GM19452 (cell line): ENCODE measurements around the gene TAC1.
"Not testable (repeated sequence)": the region's sequence is repeated elsewhere in the genome, so short reads cannot be mapped to it uniquely, and the experiment has no call there.

Source experiments
- ATAC-seq: cut with Tn5 transposase; IDR thresholded peaks from one replicate; pipeline ENCODE4 v1.9.1; 2021; ENCODE audit not compliant: unreplicated experiment

TAC1 gene, protein sequence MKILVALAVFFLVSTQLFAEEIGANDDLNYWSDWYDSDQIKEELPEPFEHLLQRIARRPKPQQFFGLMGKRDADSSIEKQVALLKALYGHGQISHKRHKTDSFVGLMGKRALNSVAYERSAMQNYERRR

DNA sequence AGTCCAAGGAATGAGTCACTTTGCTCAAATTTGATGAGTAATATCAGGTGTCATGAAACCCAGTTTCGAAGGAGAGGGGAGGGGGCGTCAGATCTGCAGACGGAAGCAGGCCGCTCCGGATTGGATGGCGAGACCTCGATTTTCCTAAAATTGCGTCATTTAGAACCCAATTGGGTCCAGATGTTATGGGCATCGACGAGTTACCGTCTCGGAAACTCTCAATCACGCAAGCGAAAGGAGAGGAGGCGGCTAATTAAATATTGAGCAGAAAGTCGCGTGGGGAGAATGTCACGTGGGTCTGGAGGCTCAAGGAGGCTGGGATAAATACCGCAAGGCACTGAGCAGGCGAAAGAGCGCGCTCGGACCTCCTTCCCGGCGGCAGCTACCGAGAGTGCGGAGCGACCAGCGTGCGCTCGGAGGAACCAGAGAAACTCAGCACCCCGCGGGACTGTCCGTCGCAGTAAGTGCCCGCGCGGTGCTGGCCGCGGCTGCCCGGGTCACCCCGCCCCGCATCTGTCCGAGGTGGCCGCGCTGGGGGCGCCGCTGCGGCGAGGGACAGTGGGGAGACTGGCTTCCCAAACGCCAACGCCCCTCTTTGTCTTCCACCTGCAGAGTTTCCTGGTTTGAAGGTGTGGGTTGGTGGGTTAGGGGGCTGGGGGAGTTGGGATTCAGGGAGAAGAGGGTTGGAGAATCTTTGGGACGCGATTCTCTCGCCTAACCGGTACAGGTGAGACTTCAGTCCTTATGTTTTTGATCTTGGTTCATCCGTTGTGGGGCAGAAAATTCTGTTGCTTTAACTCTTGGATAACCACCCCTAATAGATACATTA is at the start of gene TAC1:
Gene TAC1, plus strand, starts transcription at position 351 of the 829 bp plus-strand sequence. CDS start 527 bp downstream, outside the sequence.
- no peak for ATAC-seq

DNA sequence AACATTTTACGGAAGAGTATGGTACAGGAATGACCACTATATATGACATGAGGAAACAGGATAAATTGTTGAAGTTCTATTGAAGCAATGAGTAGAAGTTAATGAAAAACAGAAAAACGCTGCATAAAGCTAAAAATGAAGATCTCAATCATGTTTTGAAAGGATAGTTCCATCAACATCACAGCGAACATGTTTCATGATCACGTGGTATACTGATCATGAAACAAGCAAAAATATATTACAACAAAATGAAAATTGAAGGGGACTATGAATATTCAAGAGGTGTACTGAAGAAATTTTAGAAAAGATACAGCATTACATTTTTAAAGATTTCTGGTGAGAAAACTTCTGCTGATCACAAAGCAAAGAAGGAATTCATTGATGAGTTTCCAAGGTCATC is 45.9 kb upstream of the TAC1 start:
- ATAC-seq, result no peak

DNA sequence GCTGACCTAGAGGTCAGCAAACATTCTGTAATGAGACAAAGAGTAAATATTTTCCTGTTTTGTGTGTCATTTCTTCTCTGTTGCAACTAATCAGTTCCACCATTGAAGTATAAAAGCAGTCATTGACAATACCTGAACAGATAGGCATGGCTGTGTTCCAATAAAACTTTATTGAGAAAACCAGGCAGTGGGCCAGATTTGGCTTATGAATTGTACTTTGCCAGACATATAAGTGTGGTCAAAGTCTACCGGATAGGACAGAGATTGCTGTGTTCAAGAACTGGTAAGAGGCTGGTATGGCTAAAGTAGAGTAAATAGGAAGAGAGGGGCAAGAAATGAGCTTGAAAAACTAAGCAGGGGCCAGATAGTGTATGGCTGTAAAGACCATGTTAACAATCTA is 38.3 kb upstream of the TAC1 start:
- no peak for ATAC-seq

DNA sequence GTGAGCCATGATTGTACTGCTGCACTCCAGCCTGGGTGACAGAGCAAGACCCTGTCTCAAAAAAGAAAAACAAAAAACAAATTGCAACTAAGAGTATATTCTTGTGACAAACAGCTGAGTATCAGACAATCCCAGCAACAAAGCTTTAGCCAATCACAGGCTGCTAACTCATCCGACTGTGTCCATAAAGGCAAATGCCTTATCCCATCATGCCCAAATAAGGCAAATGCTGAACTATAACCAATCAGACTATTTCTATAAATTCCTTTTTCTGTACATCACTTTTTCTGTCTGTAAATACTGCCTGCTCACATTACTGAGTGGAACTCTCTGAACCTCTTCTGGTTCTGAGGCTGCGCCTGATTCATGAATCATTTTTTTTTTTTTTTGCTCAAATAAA is 37.5 kb upstream of the TAC1 start:
- no peak for ATAC-seq

DNA sequence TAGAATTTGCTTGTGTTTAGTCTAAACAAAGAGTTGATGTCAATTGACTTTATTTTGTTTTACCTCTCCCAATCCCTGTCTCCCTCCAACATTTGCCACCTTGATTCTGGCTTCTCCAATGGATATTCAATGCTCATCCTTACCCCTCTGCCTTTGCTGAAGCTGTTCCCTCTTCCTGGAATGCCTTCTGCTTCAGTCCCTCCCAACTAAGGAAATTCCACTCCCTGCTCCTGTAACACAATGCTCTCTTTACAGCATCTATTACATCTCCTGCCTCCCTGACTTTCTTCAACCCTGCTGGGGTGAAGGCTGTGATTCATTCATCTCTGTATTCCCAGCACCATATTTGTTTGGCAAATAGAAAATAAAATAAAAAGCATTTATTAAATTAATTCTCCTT is 34.5 kb upstream of the TAC1 start:
- ATAC-seq, result no peak

DNA sequence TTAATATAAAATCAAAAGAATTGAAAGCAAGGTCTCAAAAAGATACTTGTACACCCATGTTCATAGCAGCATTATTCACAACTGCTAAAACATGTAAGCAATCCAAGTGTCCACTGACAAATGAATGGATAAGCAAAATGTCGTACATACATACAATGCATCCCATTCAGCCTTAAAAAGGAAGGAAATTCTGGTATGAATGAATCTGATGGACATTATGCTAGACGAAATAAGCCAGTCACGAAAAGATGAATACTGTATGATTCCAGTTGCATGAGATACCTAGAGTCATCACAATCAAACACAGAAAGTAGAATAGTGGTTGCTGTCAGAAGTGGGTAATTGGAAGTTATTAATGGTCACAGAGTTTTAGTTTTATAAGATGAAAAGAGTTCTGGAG is 9.5 kb upstream of the TAC1 start:
- ATAC-seq, result no peak

DNA sequence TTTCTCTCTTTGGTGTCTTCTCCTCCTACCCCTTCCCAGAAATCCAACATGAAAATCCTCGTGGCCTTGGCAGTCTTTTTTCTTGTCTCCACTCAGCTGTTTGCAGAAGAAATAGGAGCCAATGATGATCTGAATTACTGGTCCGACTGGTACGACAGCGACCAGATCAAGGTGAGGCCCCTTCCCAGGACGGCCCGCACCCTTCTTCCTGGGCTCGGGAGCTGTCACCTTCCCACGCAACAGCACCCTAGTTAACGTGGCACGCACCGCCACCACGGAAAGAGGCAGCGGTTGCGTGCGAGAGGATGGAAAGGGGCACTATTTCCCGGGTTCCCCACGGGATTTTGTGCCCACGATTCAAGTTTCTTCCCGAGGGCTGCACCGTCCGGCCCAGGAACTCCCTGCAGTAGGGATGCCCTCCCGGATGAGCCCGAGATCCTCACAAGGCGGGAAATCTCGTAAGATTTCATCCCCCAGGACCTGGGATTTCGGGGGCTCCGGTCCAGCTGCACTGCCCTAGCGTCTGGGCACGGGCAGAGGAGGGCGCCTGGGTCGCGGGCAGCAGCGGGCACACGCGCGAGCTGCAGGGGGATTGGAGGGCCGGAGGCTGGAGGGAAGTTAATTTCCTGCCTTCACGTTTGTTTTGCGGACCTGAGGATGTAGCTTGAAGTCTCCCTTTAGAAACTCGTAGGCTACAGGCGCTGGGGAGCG is 834 bp downstream of the TAC1 start:
- ATAC-seq, result no peak

DNA sequence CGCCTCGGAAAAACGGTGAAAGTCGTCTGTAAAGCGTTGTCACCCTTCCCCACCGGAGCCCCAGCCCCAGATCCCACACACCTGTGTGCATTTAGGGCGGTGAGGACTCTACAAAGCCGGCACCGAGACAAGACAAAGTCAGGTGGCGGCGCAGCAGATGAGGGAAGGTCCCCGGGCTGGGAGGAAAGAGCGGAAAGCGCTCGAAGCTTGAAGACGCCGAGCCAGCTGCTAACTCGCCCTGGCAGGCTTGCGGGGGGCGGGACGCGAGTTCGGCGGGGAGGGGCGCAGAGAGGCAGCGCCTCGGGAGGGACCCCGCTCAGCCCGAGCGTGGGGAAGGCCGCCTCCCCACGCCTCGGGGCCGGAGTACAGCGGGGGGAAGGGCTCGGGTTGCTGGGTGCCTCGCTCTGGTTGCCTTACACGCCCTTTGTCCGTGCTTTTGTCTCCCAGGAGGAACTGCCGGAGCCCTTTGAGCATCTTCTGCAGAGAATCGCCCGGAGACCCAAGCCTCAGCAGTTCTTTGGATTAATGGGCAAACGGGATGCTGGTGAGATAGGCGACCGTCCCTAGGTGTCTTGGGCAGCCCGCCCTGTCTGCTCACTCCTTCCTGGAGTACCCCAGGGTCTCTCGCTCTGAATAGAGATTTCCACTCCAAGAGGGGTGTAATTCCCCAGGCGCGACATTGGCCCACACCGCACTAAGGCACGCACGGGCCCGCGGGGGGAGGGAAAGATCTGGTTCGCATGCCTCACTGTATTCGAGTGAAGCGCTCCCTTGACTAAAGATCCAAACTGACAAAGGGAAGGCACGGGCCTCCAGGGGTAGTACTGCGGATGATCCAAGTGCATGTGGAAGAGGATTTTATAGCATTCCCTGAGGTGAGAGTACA is 1.6 kb downstream of the TAC1 start:
- ATAC-seq, result no peak

DNA sequence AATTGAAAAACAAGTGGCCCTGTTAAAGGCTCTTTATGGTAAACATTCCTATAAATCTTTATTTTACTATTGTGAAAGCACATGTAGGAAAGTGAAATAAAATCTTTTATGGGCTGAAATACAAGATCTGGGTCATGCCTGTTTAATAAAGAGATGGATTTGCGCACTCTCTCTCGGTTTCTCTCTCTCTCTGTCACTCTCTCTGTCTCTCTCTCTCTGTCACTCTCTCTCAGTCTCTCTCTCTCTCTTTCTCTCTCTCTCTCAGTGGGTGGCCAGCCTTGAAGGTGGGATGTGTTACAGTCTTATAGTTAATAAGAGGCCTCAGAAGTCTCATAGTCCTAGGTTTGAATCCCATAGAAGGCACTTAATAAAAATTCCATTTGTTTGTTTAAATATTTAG is 2.4 kb downstream of the TAC1 start:
- no peak for ATAC-seq

DNA sequence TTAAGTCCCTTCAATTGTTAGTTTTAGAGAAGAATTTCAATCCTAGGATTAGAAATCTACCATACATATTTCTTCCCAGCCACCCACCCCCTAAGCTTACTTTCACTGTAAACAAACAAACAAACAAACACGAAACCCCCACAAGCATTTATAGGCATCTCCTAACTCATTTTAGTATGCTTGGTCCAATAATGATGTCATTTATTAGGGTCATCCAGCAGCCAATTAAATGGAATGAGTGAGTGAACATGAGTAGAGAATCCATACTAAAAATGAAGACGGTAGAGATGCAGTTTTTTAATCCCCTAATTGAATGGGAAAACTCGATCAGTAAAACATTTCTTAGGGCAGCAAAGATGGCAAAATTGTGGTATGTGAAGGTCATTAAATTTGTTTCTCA is 3.2 kb downstream of the TAC1 start:
- ATAC-seq, result no peak

DNA sequence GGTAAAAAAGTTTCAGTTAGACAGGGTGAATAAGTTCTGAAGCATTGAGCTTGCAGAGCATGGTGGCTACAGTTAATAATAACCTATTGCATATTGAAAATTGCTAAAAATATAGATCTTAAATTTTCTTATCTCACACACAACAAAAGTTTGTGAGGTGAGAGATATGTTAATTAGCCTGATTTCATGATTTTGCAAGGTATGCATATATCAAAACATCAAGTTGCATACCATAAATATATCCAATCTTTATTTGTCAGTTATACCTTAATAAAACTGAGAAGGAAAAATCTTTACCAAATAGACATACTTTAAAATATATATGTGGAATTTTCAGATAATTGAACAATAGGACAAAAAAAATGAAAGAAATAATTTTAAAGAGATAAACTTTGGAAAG is 16.6 kb downstream of the TAC1 start:
- ATAC-seq, result no peak

DNA sequence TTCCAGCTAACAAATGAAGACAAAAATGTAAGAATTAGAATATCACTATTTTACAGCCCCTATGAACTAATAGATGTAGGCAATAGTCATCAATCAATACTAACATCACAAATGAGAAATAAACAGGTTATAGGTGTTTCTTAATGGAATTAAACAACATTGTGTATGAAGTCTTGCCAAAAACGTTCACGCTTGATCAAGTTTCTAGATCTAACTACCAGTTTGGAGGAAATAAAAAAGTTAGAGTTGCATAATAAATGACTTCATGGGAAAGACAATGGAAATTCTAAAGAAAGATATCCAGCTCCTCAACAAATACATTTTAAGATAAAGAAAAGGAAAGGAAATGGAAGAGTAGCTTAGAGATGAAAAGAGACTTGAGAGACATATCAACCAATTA is 19.7 kb downstream of the TAC1 start:
- no peak for ATAC-seq

DNA sequence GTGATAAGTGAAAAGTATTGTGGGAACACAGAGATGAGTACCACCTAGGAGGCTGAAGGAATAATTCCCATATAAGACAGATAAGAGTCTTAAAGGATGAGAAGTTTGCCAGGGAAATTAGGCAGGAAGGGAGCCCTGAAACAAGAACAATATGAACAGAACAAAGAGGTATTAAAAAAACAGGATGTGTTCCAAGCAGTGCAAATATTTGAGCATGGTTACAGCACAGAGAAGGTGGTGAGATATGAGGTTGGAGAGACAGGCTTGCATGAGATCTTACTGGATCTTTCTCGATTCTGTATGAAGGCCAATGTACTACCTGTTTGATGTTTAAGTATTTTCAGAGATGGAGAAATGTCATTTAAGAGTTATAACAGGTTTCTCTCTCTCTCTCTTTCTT is 20.3 kb downstream of the TAC1 start:
- no peak for ATAC-seq

DNA sequence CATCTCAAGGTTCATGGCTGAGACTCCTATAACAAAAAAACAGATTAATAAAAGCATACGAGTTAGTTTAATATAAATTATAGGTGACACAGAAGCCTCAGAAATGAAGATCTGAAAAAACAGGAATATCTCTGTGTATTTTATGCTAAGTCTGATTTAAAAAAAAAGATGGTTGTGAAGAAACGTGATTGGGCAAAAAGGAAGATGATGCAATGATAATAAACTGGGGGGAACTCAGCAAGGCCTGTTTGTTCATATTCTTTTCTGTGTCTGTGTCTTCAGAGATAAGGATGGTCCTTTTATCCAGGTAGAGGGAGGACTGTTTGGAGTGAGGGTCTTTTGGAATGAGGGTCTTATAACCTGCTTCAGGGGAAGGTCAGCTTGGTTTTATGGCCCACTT is 25.9 kb downstream of the TAC1 start:
- ATAC-seq, result no peak

DNA sequence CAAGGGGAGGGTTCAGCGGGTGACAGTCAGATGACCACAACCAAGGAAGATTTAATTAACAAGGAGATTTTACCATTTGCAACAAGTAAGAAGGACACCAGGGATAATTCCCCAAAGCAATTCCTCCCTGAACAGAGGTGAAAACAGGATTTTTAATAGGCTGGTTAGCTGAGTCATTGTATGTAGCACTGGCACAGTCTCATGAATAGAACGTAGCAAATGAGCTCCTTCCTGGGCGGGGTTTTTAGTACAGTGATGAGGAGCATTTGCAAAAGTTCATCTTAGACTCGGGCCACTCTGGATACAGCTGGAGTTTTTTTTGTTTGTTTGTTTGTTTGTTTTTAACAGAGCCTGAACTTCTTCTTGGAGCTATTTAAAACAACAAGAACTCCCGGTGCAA is 39.0 kb downstream of the TAC1 start:
- ATAC-seq, result no peak

DNA sequence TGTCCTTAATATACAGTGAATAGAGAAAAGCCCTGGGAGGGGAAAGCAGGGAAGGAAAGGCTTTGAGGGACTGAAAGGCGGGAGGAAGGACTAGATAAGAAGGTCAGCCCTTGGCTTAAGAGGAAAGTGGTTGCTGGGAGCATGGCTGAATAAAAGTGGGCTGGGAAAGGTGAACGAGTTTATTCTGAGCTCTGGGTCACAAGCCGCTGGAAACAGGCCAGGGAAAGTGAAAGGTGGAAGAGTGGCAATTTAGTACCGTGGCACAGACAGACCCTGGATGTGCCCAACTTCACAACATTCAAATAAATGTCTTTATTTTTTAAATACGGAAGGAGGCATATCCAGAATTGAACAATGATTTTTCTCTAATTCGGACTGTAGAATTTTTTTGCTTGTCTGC is 39.7 kb downstream of the TAC1 start:
- ATAC-seq, result no peak

DNA sequence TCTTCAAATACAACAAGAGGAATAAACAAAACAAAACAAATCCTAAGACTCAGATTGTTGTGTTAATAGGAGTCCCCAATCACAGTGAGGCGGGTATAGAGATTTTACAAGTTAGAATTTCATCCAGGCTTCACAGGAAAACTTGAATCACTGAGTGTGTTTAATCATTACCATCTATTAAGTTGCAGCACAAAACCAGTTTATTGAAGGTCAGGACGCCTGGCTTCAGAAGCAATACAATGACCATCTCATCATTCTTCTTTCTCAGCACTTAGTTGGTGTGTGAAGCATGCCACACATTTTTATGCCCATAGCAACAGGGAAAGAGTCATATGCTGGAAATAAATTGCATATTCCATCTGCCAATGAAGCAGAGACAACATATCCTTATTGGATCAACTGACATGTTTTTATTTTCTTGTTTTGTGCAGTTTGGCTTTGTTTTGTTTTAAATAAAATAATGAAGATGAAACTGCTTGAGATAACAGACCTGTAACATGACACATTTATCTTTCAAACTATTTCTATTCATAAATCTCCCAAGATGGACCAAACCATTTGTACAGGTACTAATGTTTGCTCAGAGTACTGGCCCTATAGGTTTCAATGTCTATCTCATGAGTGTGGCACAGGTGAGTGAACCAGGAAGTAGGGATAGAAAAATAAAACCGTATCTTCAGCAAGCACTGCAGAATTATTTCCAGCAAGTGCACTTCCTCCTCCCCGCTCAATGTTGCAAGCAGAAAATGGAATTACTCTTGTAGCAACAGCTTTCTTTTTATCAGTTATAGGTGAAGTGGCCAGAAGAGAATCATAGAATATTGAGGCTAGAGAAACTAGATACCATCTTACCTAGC is 40.4 kb downstream of the TAC1 start:
- no peak for ATAC-seq

DNA sequence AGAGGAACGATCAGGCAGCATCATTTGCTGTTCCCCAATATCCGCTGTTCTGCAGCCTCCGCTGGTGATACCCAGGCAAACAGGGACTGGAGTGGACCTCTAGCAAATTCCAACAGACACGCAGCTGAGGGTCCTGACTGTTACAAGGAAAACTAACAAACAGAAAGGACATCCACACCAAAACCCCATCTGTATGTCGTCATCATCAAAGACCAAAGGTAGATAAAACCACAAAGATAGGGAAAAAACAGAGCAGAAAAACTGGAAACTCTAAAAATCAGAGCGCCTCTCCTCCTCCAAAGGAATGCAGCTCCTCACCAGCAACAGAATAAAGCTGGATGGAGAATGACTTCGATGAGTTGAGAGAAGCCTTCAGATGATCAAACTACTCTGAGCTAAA is 54.5 kb downstream of the TAC1 start:
- ATAC-seq, result not testable (repeated sequence)
